CD14-positive monocyte (primary cell): ENCODE data around the gene AP1B1. TPM values are rescaled to one million over a fixed set of nuclear protein-coding genes. Genes with fewer than 3 reads are reported as not detected.

Experiments
- DNase-seq, 3 donors: peaks; one replicate each; pipeline ENCODE4 v3.0.0-alpha.2; 2011 to 2022
- H2AFZ ChIP-seq: 2 replicates; pipeline ENCODE4 v1.6.0; 2012; ENCODE audit warnings: mild to moderate bottlenecking, low read depth, low read length, inconsistent platforms; ENCODE audit not compliant: insufficient read depth, poor library complexity, severe bottlenecking
- H3K27ac ChIP-seq, 2 donors: 1 replicate in 1 of 2; 2 replicates in 1 of 2; pipeline ENCODE4 v1.5.1; 2012 to 2013; ENCODE audit warnings: low read length in 2 of 2, control low read depth in 1 of 2, inconsistent platforms in 1 of 2, low read depth in 1 of 2, mild to moderate bottlenecking in 1 of 2
- H3K27me3 ChIP-seq, 2 donors: one replicate each; pipeline versions ENCODE4 v1.6.0 to v1.6.1; 2011 to 2013; ENCODE audit warnings: low read length in 2 of 2; ENCODE audit not compliant: control insufficient read depth in 2 of 2, insufficient read depth in 2 of 2
- H3K36me3 ChIP-seq, 2 donors: replicated peaks in 1 of 2; 1 replicate in 1 of 2; 2 replicates in 1 of 2; pipeline versions ENCODE4 v1.5.1 to v1.6.1; 2012 to 2013; ENCODE audit warnings: low read length in 2 of 2, control low read depth in 1 of 2, inconsistent platforms in 1 of 2, mild to moderate bottlenecking in 1 of 2; ENCODE audit not compliant: insufficient read depth in 2 of 2, control insufficient read depth in 1 of 2
- H3K4me1 ChIP-seq, 2 donors: 1 replicate in 1 of 2; 2 replicates in 1 of 2; pipeline versions ENCODE4 v1.5.1 to v1.6.1; 2012 to 2013; ENCODE audit warnings: low read length in 2 of 2, control low read depth in 1 of 2, inconsistent platforms in 1 of 2, mild to moderate bottlenecking in 1 of 2, moderate library complexity in 1 of 2; ENCODE audit not compliant: insufficient read depth in 2 of 2, control insufficient read depth in 1 of 2
- H3K4me2 ChIP-seq: replicated peaks from 2 replicates; pipeline ENCODE3; 2012; ENCODE audit warnings: low read length, moderate library complexity, mild to moderate bottlenecking; ENCODE audit not compliant: poor library complexity, severe bottlenecking; ENCODE audit errors: extremely low read depth
- H3K4me3 ChIP-seq, 3 experiments: fragments of 200-600 bp in 1 of 3; sonication (generic) in 1 of 3; replicated peaks in 1 of 3; 1 replicate in 2 of 3; 2 replicates in 1 of 3; pipeline ENCODE4 v1.5.1; 2011 to 2013; ENCODE audit warnings: low read length in 3 of 3, mild to moderate bottlenecking in 3 of 3, control low read depth in 2 of 3, low read depth in 2 of 3, inconsistent platforms in 1 of 3, moderate library complexity in 1 of 3
- H3K79me2 ChIP-seq: 2 replicates; pipeline ENCODE4 v1.6.0; 2012; ENCODE audit warnings: mild to moderate bottlenecking, control low read depth, inconsistent platforms, low read length, moderate library complexity; ENCODE audit not compliant: insufficient read depth
- H3K9ac ChIP-seq: 2 replicates; pipeline ENCODE4 v1.6.0; 2017; ENCODE audit warnings: low read length, mild to moderate bottlenecking; ENCODE audit not compliant: insufficient read depth, poor library complexity, severe bottlenecking
- H3K9me3 ChIP-seq, 2 donors: replicated peaks in 1 of 2; 1 replicate in 1 of 2; 2 replicates in 1 of 2; pipeline versions ENCODE4 v1.5.1 to v1.6.1; 2012 to 2013; ENCODE audit warnings: low read length in 2 of 2, control low read depth in 1 of 2; ENCODE audit not compliant: control insufficient read depth in 1 of 2, insufficient read depth in 1 of 2
- H4K20me1 ChIP-seq: 2 replicates; pipeline ENCODE4 v1.6.0; 2012; ENCODE audit warnings: mild to moderate bottlenecking, low read length, control low read depth, moderate library complexity; ENCODE audit not compliant: insufficient read depth
- H3K27ac Mint-ChIP-seq, 7 donors: one replicate each; pipeline ENCODE4 v1.8.0; 2020; ENCODE audit warnings: mild to moderate bottlenecking in 7 of 7, mixed read lengths in 7 of 7, moderate library complexity in 6 of 7, inconsistent platforms in 2 of 7
- H3K27me3 Mint-ChIP-seq, 3 donors: one replicate each; pipeline ENCODE4 v1.8.0; 2021 to 2022; ENCODE audit warnings: low read depth in 3 of 3, mild to moderate bottlenecking in 3 of 3, mixed read lengths in 3 of 3, moderate library complexity in 3 of 3, inconsistent platforms in 1 of 3
- H3K36me3 Mint-ChIP-seq, 2 donors: one replicate each; pipeline ENCODE4 v1.8.0; 2020; ENCODE audit warnings: mixed read lengths in 2 of 2, inconsistent platforms in 1 of 2, mild to moderate bottlenecking in 1 of 2
- H3K4me1 Mint-ChIP-seq: one replicate; pipeline ENCODE4 v1.8.0; 2020; ENCODE audit warnings: mild to moderate bottlenecking, mixed read lengths
- H3K4me3 Mint-ChIP-seq, 2 donors: one replicate each; pipeline ENCODE4 v1.8.0; 2020; ENCODE audit warnings: mild to moderate bottlenecking in 2 of 2, mixed read lengths in 2 of 2, moderate library complexity in 1 of 2
- H3K9me3 Mint-ChIP-seq, 7 donors: one replicate each; pipeline ENCODE4 v1.8.0; 2020 to 2022; ENCODE audit warnings: mixed read lengths in 7 of 7, mild to moderate bottlenecking in 6 of 7, moderate library complexity in 6 of 7, inconsistent platforms in 2 of 7
- CTCF ChIP-seq: fragments of 200-600 bp; IDR thresholded peaks from one replicate; pipeline ENCODE4 v1.8.0; 2022; ENCODE audit warnings: antibody characterized with exemption, mild to moderate bottlenecking
- WGBS: methylation state at CpG from one replicate; pipeline ENCODE4 v1.1.5; 2013; ENCODE audit warnings: missing lambda C conversion rate; ENCODE audit not compliant: insufficient coverage; 5-methylcytosine and 5-hydroxymethylcytosine counted together
- intact Hi-C, 2 donors: fragments of 100-400 bp; cut with micrococcal nuclease; formaldehyde crosslinking; loops; one replicate each; pipeline versions ENCODE4 v1.15.0 to v1.15.1; 2023
- polyA plus RNA-seq, 3 donors: library from polyadenylated mRNA; depleted of rRNA in 1 of 3; unstranded in 2 of 3; stranded (reverse) in 1 of 3; fragments of 300-500 nt in 2 of 3; fragments of >200 nt in 1 of 3; fragmentation: Illumina TruSeq in 2 of 3; gene quantifications; 1 replicate in 2 of 3; 2 replicates in 1 of 3; pipeline ENCODE4 v1.2.3, GENCODE V29; 2012 to 2021

The AP1B1 gene
- polyA plus RNA-seq, 3 donors = 29.0 to 102 (median 40.3) TPM

GRCh38 chr22:29311464-29312217, 76.7 kb downstream of the AP1B1 start:
- H3K4me1 ChIP-seq = peaks cover 47 to 89% of the 10 kb centered on the region in 2 donors
- H3K27me3 Mint-ChIP-seq = peaks cover 38 to 66% (median 55%) of the 10 kb centered on the region in 3 donors
- H3K4me2 ChIP-seq = peak overlapping the region; percentile 40

More at GRCh38 chr22:29311464-29312217, 76.7 kb downstream of the AP1B1 start:
- no peak for TF ChIP-seq CTCF
- Mint-ChIP-seq H3K4me3 (peak overlapping the region; percentile 51 to 84), H3K4me1 (peaks cover 57% of the 10 kb centered on the region), H3K27ac (peak overlapping the region; percentile 79 to 95 (median 86)), H3K9me3 (peaks cover 4 to 31% (median 22%) of the 10 kb centered on the region in 7 donors), H3K36me3 (peaks cover 19 to 21% of the 10 kb centered on the region in 2 donors)
- peaks cover 25 to 55% of the 10 kb centered on the region in 2 donors for H3K27me3 ChIP-seq
- DNase-seq = no peak
- intact Hi-C loops = loop anchor here in 1 of 2 donors (5.0 kb wide), 1 partner anchor 76 kb away; the partner anchor contains the start of gene AP1B1
- peak overlapping the region; percentile 52 for H2AFZ ChIP-seq
- no peaks in the 10 kb centered on the region for H4K20me1 ChIP-seq
- H3K9ac ChIP-seq = peak overlapping the region; percentile 44
- no peaks in the 10 kb centered on the region for H3K79me2 ChIP-seq
- 84% methylated on average over 49 of the region's 50 CpGs for WGBS
- H3K27ac ChIP-seq = peak overlapping the region; percentile 31 to 75
- no peaks in the 10 kb centered on the region for H3K36me3 ChIP-seq
- peak overlapping the region in 1 of 3 experiments; percentile 42 for H3K4me3 ChIP-seq
- H3K9me3 ChIP-seq = peaks cover 4 to 18% of the 10 kb centered on the region in 2 donors
